ENCODE results near the gene MIB1. TPM values are rescaled to one million over a fixed set of nuclear protein-coding genes. Genes with fewer than 3 reads are reported as not detected.

Gene MIB1
- total RNA-seq, 1 experiment from 2014 or later, result 66.3 TPM

DNA sequence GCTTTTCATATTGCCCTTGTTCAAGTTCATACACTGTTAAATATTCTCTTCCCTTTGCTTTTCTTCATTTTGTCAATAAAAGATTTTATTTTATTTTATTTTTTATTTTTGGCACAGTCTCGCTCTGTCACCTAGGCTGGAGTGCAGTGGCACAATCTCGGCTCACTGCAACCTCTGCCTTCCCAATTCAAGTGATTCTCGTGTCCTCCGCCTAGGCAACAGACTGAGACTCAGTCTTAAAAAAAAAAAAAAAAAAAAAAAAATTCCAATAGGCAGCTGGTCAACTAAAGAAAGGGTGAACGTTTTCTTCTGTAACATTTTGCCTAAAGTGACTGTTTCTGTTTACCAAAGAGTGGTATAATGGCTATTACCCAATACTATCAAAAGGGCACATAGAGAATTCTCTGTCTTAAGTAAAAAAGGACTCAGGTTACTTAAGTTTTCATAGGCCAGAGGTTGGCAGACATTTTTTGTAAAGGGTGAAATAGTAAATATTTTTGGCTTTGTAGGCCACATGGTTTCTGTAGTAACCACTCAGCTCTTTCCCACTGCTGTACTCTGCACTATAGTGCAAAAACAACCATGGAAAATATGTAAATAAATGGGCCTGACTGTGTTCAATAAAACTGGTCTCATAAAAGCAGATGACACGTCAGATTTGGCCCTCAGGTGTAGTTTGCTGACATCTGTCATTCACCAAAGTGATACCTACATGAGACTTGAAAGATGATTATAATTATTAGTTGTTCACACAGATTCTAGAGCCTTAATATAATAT lies 113.4 kb downstream of the MIB1 start:
- BruUV-seq (replicated peaks), result no TSS peak
- DNase-seq (ENCODE audit: low read depth, low spot score), result no peak
- in situ Hi-C loops (cut with HindIII; ENCODE audit: low pct_unique_long_range_greater_than_20kb, low sequenced_read_pairs) (no loop called here), intact Hi-C loops (cut with micrococcal nuclease; ENCODE audit: unreplicated experiment) (no loop called here)
- ATAC-seq, result no peak
- no peak overlapping the region for H3K27ac ChIP-seq (ENCODE audit: low read length)
- ChIA-PET CTCF (no interaction called here), POLR2A (interaction anchor here (0.7 kb wide), 1 partner anchor 30 kb away, joined by 10 read pairs; no protein-coding TSS in a partner anchor)
- H3K4me1 ChIP-seq (ENCODE audit: control insufficient read depth, insufficient read depth, low read length), result no peaks in the 10 kb centered on the region
- TF ChIP-seq, protein P1, sequence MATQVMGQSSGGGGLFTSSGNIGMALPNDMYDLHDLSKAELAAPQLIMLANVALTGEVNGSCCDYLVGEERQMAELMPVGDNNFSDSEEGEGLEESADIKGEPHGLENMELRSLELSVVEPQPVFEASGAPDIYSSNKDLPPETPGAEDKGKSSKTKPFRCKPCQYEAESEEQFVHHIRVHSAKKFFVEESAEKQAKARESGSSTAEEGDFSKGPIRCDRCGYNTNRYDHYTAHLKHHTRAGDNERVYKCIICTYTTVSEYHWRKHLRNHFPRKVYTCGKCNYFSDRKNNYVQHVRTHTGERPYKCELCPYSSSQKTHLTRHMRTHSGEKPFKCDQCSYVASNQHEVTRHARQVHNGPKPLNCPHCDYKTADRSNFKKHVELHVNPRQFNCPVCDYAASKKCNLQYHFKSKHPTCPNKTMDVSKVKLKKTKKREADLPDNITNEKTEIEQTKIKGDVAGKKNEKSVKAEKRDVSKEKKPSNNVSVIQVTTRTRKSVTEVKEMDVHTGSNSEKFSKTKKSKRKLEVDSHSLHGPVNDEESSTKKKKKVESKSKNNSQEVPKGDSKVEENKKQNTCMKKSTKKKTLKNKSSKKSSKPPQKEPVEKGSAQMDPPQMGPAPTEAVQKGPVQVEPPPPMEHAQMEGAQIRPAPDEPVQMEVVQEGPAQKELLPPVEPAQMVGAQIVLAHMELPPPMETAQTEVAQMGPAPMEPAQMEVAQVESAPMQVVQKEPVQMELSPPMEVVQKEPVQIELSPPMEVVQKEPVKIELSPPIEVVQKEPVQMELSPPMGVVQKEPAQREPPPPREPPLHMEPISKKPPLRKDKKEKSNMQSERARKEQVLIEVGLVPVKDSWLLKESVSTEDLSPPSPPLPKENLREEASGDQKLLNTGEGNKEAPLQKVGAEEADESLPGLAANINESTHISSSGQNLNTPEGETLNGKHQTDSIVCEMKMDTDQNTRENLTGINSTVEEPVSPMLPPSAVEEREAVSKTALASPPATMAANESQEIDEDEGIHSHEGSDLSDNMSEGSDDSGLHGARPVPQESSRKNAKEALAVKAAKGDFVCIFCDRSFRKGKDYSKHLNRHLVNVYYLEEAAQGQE (IDR thresholded peaks at IDR 0.05; ENCODE audit: insufficient read depth in 1 of 2, low read depth in 2 of 2, low read length in 1 of 2), result no peak
- TF ChIP-seq TCF7L2 (IDR thresholded peaks at IDR 0.05; ENCODE audit: low read depth, low read length), result no peak
- TF ChIP-seq, protein P2, sequence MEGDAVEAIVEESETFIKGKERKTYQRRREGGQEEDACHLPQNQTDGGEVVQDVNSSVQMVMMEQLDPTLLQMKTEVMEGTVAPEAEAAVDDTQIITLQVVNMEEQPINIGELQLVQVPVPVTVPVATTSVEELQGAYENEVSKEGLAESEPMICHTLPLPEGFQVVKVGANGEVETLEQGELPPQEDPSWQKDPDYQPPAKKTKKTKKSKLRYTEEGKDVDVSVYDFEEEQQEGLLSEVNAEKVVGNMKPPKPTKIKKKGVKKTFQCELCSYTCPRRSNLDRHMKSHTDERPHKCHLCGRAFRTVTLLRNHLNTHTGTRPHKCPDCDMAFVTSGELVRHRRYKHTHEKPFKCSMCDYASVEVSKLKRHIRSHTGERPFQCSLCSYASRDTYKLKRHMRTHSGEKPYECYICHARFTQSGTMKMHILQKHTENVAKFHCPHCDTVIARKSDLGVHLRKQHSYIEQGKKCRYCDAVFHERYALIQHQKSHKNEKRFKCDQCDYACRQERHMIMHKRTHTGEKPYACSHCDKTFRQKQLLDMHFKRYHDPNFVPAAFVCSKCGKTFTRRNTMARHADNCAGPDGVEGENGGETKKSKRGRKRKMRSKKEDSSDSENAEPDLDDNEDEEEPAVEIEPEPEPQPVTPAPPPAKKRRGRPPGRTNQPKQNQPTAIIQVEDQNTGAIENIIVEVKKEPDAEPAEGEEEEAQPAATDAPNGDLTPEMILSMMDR (IDR thresholded peaks at IDR 0.05), result no peak
- TF ChIP-seq POLR2AphosphoS5 (IDR thresholded peaks at IDR 0.05; ENCODE audit: low read depth, low read length), result no peak
- TF ChIP-seq SIN3A (IDR thresholded peaks at IDR 0.05; ENCODE audit: borderline replicate concordance, insufficient read depth, low read depth, low read length), result no peak
- no peaks in the 10 kb centered on the region for H3K27me3 ChIP-seq (ENCODE audit: control insufficient read depth, insufficient read depth, low read length)
- no peak overlapping the region for H3K4me3 ChIP-seq (ENCODE audit: low read depth in 2 of 2, low read length in 2 of 2)
- peaks cover 13% of the 10 kb centered on the region; the same call in 1 of the 2 replicates for H3K36me3 ChIP-seq (ENCODE audit: control insufficient read depth, insufficient read depth, low read length)
- H3K9me3 ChIP-seq (ENCODE audit: control insufficient read depth, insufficient read depth, low read depth, low read length), result no peaks in the 10 kb centered on the region

DNA sequence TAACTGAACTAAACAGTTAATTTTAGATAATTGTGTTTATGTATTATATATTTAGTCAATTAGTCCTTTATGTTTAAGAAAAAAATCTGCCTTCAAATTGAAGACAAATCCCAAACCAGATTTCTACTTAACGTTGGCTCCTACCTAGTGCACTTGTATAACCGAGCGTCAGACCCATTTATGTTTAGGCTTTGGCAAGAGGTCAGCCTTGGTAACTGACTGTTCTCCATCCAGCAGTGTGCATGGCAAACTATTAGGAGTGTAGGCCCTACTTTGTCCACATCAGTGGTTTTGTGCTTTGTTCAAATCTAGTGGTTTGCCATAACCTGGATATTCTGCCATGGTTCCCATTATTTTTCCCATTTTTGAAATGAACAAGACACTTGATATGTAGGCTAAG lies 114.8 kb downstream of the MIB1 start:
- no peaks in the 10 kb centered on the region for H3K27me3 ChIP-seq (ENCODE audit: control insufficient read depth, insufficient read depth, low read length)
- H3K4me1 ChIP-seq (ENCODE audit: control insufficient read depth, insufficient read depth, low read length), result no peaks in the 10 kb centered on the region
- peaks cover 15% of the 10 kb centered on the region; the same call in 1 of the 2 replicates for H3K36me3 ChIP-seq (ENCODE audit: control insufficient read depth, insufficient read depth, low read length)
- intact Hi-C loops (cut with micrococcal nuclease; ENCODE audit: unreplicated experiment), result no loop called here
- H3K9me3 ChIP-seq (ENCODE audit: control insufficient read depth, insufficient read depth, low read depth, low read length), result no peaks in the 10 kb centered on the region
- no TSS peak for BruUV-seq (replicated peaks)
- ATAC-seq (no peak), DNase-seq (ENCODE audit: low read depth, low spot score) (no peak)
- H3K4me3 ChIP-seq (ENCODE audit: low read depth in 2 of 2, low read length in 2 of 2), result no peak overlapping the region
- TF ChIP-seq, protein P2 (IDR thresholded peaks at IDR 0.05), result no peak
- TF ChIP-seq SIN3A (IDR thresholded peaks at IDR 0.05; ENCODE audit: borderline replicate concordance, insufficient read depth, low read depth, low read length), result no peak
- no peak for TF ChIP-seq POLR2AphosphoS5 (IDR thresholded peaks at IDR 0.05; ENCODE audit: low read depth, low read length)
- no peak for TF ChIP-seq TCF7L2 (IDR thresholded peaks at IDR 0.05; ENCODE audit: low read depth, low read length)
- TF ChIP-seq, protein P1 (IDR thresholded peaks at IDR 0.05; ENCODE audit: insufficient read depth in 1 of 2, low read depth in 2 of 2, low read length in 1 of 2), result no peak
- in situ Hi-C loops (cut with HindIII; ENCODE audit: low pct_unique_long_range_greater_than_20kb, low sequenced_read_pairs), result no loop called here
- ChIA-PET POLR2A (no interaction called here), CTCF (no interaction called here)
- H3K27ac ChIP-seq (ENCODE audit: low read length), result no peak overlapping the region
